Body of pancreas (tissue), 4 donors: ENCODE measurements around the gene TCEA2.

Experiments
- CTCF ChIP-seq, 7 experiments: fragments of 450-650 bp in 4 of 7; fragments of 200-600 bp in 3 of 7; sonication (generic) in 3 of 7; IDR thresholded peaks; one replicate each; pipeline ENCODE4 v1.5.1; 2016 to 2019; ENCODE audit warnings: antibody characterized with exemption in 7 of 7
- POLR2A ChIP-seq, 3 donors: fragments of 450-650 bp; IDR thresholded peaks; one replicate each; pipeline ENCODE4 v1.6.1; 2016; ENCODE audit warnings: antibody characterized with exemption in 3 of 3, mild to moderate bottlenecking in 2 of 3

- TF ChIP-seq CTCF (IDR thresholded peaks at IDR 0.05): no peak
- no peak for TF ChIP-seq POLR2A (IDR thresholded peaks at IDR 0.05)
Measured at GRCh38 chr20:64023361-64024140, 39.4 kb upstream of the TCEA2 start.
